Embryonic facial prominence (tissue), 1 donor: Measurements from ENCODE around the gene SZT2.

Experiments used
- DNase-seq: peaks from one replicate; pipeline ENCODE4 v3.0.0-alpha.2; 2016; ENCODE audit errors: extremely low spot score

The SZT2 gene

GRCh38 chr1:43389326-43390313 lies at the start of gene SZT2, which contains the start of gene MED8:
Gene SZT2 (plus strand): TSS chr1:43389899. CDS start chr1:43389969, 70 bp downstream.
Gene MED8 (minus strand): TSS chr1:43389800. CDS start chr1:43389764, 36 bp downstream.
- DNase-seq, result peak; percentile 82

GRCh38 chr1:43340559-43340958 lies 49.1 kb upstream of the SZT2 start:
- DNase-seq, result no peak

GRCh38 chr1:43344267-43344850 lies 45.3 kb upstream of the SZT2 start:
- DNase-seq, result no peak

- no peak for DNase-seq
These were observed 44.6 kb upstream of the SZT2 start for GRCh38 chr1:43345120-43345519.

- no peak for DNase-seq
These were observed 43.1 kb upstream of the SZT2 start for GRCh38 chr1:43346636-43347035.

- no peak for DNase-seq
These were observed 41.3 kb upstream of the SZT2 start for GRCh38 chr1:43348343-43348808.

GRCh38 chr1:43348809-43349593 lies 40.7 kb upstream of the SZT2 start:
- peak; percentile 27 for DNase-seq

GRCh38 chr1:43349594-43350306 lies 39.9 kb upstream of the SZT2 start:
- DNase-seq, result no peak

- no peak for DNase-seq
These were observed 38.7 kb upstream of the SZT2 start for GRCh38 chr1:43350976-43351375.

- DNase-seq, result no peak
These were observed 38.0 kb upstream of the SZT2 start for GRCh38 chr1:43351421-43352350.

GRCh38 chr1:43352351-43352705 lies 37.4 kb upstream of the SZT2 start:
- DNase-seq, result no peak

- no peak for DNase-seq
These were observed 36.8 kb upstream of the SZT2 start for GRCh38 chr1:43352881-43353280.

GRCh38 chr1:43354471-43354870 lies 35.2 kb upstream of the SZT2 start:
- DNase-seq, result no peak

GRCh38 chr1:43354936-43355335 lies 34.8 kb upstream of the SZT2 start:
- DNase-seq, result no peak

GRCh38 chr1:43357251-43357650 lies 32.4 kb upstream of the SZT2 start:
- DNase-seq, result no peak

GRCh38 chr1:43358121-43358745 lies 31.5 kb upstream of the SZT2 start:
- no peak for DNase-seq

GRCh38 chr1:43358746-43359693 lies 30.7 kb upstream of the SZT2 start, which contains the start of gene CDC20:
Gene CDC20 (plus strand): TSS chr1:43358981. CDS start chr1:43359216, 235 bp downstream.
- peak; percentile 95 for DNase-seq

- DNase-seq, result no peak
These were observed 30.0 kb upstream of the SZT2 start for GRCh38 chr1:43359696-43360095.

- no peak for DNase-seq
These were observed 29.1 kb upstream of the SZT2 start for GRCh38 chr1:43360616-43361015.
